IMR-90 (cell line): ENCODE results near the gene NDUFS5. TPM values are rescaled to one million over a fixed set of nuclear protein-coding genes. Genes with fewer than 3 reads are reported as not detected.

Experiments
- ATAC-seq: fragments of 200-7000 bp; cut with Tn5 transposase; 2 replicates; pipeline ENCODE4 v1.9.1; 2020; ENCODE audit warnings: low read depth, mild to moderate bottlenecking, moderate library complexity
- BruUV-seq: library from RNA; stranded (reverse); fragments of 400-500 nt; replicated peaks from 2 replicates; lab custom pipeline; 2021; lab: Mats Ljungman, UMichigan
- CTCF ChIA-PET: fragments of 300-600 bp; formaldehyde crosslinking; extraction: SDS; loops from one replicate; lab custom pipeline; 2021; ENCODE audit warnings: antibody characterized with exemption; lab: Yijun Ruan, JAX
- POLR2A ChIA-PET: fragments of 300-600 bp; sonication (Branson Sonifier 250); formaldehyde crosslinking; loops from one replicate; lab custom pipeline; 2022; ENCODE audit warnings: antibody characterized with exemption; ENCODE audit not compliant: unreplicated experiment; lab: Charles Lee
- DNase-seq: peaks from one replicate; pipeline ENCODE4 v3.0.0; 2013
- H2AFZ ChIP-seq: replicated peaks from 2 replicates; pipeline ENCODE3; 2013; ENCODE audit warnings: low read length, mild to moderate bottlenecking; ENCODE audit not compliant: poor library complexity
- H2AK5ac ChIP-seq: 2 replicates; pipeline ENCODE4 v1.6.1; 2013; ENCODE audit warnings: low read depth, low read length, inconsistent platforms
- H2AK9ac ChIP-seq: replicated peaks from 2 replicates; pipeline ENCODE3; 2013; ENCODE audit warnings: mild to moderate bottlenecking, low read depth, low read length, moderate library complexity; ENCODE audit not compliant: poor library complexity
- H2BK120ac ChIP-seq: 2 replicates; pipeline ENCODE4 v1.6.1; 2013; ENCODE audit warnings: low read depth, low read length, inconsistent platforms
- H2BK15ac ChIP-seq: 3 replicates; pipeline ENCODE4 v1.6.1; 2013; ENCODE audit warnings: low read depth, low read length, inconsistent platforms
- H2BK20ac ChIP-seq: 2 replicates; pipeline ENCODE4 v1.6.1; 2013; ENCODE audit warnings: low read depth, mild to moderate bottlenecking, inconsistent platforms, low read length, moderate library complexity
- H2BK5ac ChIP-seq: 2 replicates; pipeline ENCODE4 v1.6.1; 2013; ENCODE audit warnings: mild to moderate bottlenecking, low read depth, low read length, inconsistent platforms; ENCODE audit not compliant: poor library complexity, severe bottlenecking
- H3K14ac ChIP-seq: replicated peaks from 2 replicates; pipeline ENCODE4 v1.6.1; 2013; ENCODE audit warnings: low read depth, low read length, inconsistent platforms
- H3K18ac ChIP-seq: 2 replicates; pipeline ENCODE4 v1.6.1; 2013; ENCODE audit warnings: low read depth, low read length, control low read depth
- H3K23ac ChIP-seq: 2 replicates; pipeline ENCODE4 v1.6.1; 2013; ENCODE audit warnings: low read depth, low read length, inconsistent platforms
- H3K27ac ChIP-seq: 2 replicates; pipeline ENCODE4 v1.5.1; 2013; ENCODE audit warnings: mild to moderate bottlenecking, control low read depth, low read length; ENCODE audit not compliant: insufficient read depth
- H3K27me3 ChIP-seq: 2 replicates; pipeline ENCODE4 v1.6.1; 2013; ENCODE audit warnings: low read length; ENCODE audit not compliant: control insufficient read depth, insufficient read depth
- H3K36me3 ChIP-seq: 2 replicates; pipeline ENCODE4 v1.6.1; 2013; ENCODE audit warnings: low read length, mixed read lengths; ENCODE audit not compliant: control insufficient read depth, insufficient read depth
- H3K4ac ChIP-seq: 2 replicates; pipeline ENCODE4 v1.6.1; 2013; ENCODE audit warnings: low read depth, low read length, inconsistent platforms
- H3K4me1 ChIP-seq: 2 replicates; pipeline ENCODE4 v1.6.1; 2013; ENCODE audit warnings: low read length, mixed read lengths; ENCODE audit not compliant: control insufficient read depth, insufficient read depth
- H3K4me2 ChIP-seq: 2 replicates; pipeline ENCODE4 v1.6.1; 2013; ENCODE audit warnings: low read depth, mild to moderate bottlenecking, control low read depth, low read length, moderate library complexity
- H3K4me3 ChIP-seq: 2 replicates; pipeline ENCODE4 v1.5.1; 2013; ENCODE audit warnings: low read depth, mild to moderate bottlenecking, control low read depth, low read length, moderate library complexity; ENCODE audit not compliant: insufficient read depth
- H3K56ac ChIP-seq: 2 replicates; pipeline ENCODE4 v1.6.1; 2013; ENCODE audit warnings: low read length, inconsistent platforms; ENCODE audit not compliant: insufficient read depth; ENCODE audit errors: extremely low read depth
- H3K79me1 ChIP-seq, 2 experiments: 2 replicates each; pipeline ENCODE4 v1.6.1; 2013; ENCODE audit warnings: low read length in 2 of 2, inconsistent platforms in 1 of 2, low read depth in 1 of 2
- H3K9ac ChIP-seq: 2 replicates; pipeline ENCODE4 v1.6.1; 2013; ENCODE audit warnings: low read depth, low read length, control low read depth
- H3K9me1 ChIP-seq: 2 replicates; pipeline ENCODE4 v1.6.1; 2013; ENCODE audit warnings: low read length, inconsistent platforms; ENCODE audit not compliant: insufficient read depth
- H3K9me3 ChIP-seq: 2 replicates; pipeline ENCODE4 v1.6.1; 2013; ENCODE audit warnings: low read length; ENCODE audit not compliant: control insufficient read depth, insufficient read depth
- H4K20me1 ChIP-seq: 2 replicates; pipeline ENCODE4 v1.6.1; 2013; ENCODE audit warnings: low read length, inconsistent platforms; ENCODE audit not compliant: insufficient read depth
- H4K5ac ChIP-seq: 2 replicates; pipeline ENCODE4 v1.6.1; 2013; ENCODE audit warnings: mild to moderate bottlenecking, low read depth, low read length, control low read depth
- H4K8ac ChIP-seq, 2 experiments: 2 replicates each; pipeline ENCODE4 v1.6.1; 2013; ENCODE audit warnings: low read depth in 2 of 2, low read length in 2 of 2, control low read depth in 1 of 2, inconsistent platforms in 1 of 2
- H4K91ac ChIP-seq: 2 replicates; pipeline ENCODE4 v1.6.1; 2013; ENCODE audit warnings: low read depth, low read length, inconsistent platforms; ENCODE audit not compliant: insufficient read depth
- BHLHE40 ChIP-seq: fragments of 150-350 bp; IDR thresholded peaks from 2 replicates; pipeline ENCODE4 v1.6.1; 2016; ENCODE audit warnings: mild to moderate bottlenecking, low read depth, low read length
- CEBPB ChIP-seq: IDR thresholded peaks from 2 replicates; pipeline ENCODE4 v1.6.1; 2012; ENCODE audit warnings: low read depth, low read length, improper control_type of control experiment
- CHD1 ChIP-seq: IDR thresholded peaks from 2 replicates; pipeline ENCODE4 v1.6.1; 2012; ENCODE audit warnings: low read depth, low read length, improper control_type of control experiment
- CTCF ChIP-seq: conservative IDR thresholded peaks from 2 replicates; pipeline ENCODE4 v1.5.1; 2012; ENCODE audit warnings: mild to moderate bottlenecking, low read depth, low read length, improper control_type of control experiment
- ELK1 ChIP-seq: fragments of 150-350 bp; IDR thresholded peaks from 2 replicates; pipeline ENCODE4 v1.6.1; 2016; ENCODE audit warnings: low read depth, mild to moderate bottlenecking, low read length, moderate library complexity, borderline replicate concordance
- FOS ChIP-seq: fragments of 150-350 bp; IDR thresholded peaks from 2 replicates; pipeline ENCODE4 v1.6.1; 2016; ENCODE audit warnings: low read depth, low read length
- MAFK ChIP-seq: IDR thresholded peaks from 2 replicates; pipeline ENCODE4 v1.6.1; 2012; ENCODE audit warnings: low read depth, low read length, improper control_type of control experiment
- MAZ ChIP-seq: IDR thresholded peaks from 2 replicates; pipeline ENCODE4 v1.6.1; 2012; ENCODE audit warnings: low read depth, mild to moderate bottlenecking, low read length, improper control_type of control experiment, moderate library complexity, borderline replicate concordance
- MXI1 ChIP-seq: IDR thresholded peaks from 2 replicates; pipeline ENCODE4 v1.6.1; 2012; ENCODE audit warnings: low read depth, mild to moderate bottlenecking, low read length, moderate library complexity, borderline replicate concordance
- NFE2L2 ChIP-seq: fragments of 150-350 bp; IDR thresholded peaks from 2 replicates; pipeline ENCODE4 v1.6.1; 2016; ENCODE audit warnings: low read depth, mild to moderate bottlenecking, low read length
- POLR2A ChIP-seq: IDR thresholded peaks from 2 replicates; pipeline ENCODE4 v1.6.1; 2012; ENCODE audit warnings: mild to moderate bottlenecking, low read depth, low read length
- RCOR1 ChIP-seq: IDR thresholded peaks from 2 replicates; pipeline ENCODE4 v1.6.1; 2012; ENCODE audit warnings: mild to moderate bottlenecking, low read length, improper control_type of control experiment; ENCODE audit not compliant: insufficient replicate concordance
- SMC3 ChIP-seq: fragments of 150-350 bp; IDR thresholded peaks from 2 replicates; pipeline ENCODE4 v1.6.1; 2016; ENCODE audit warnings: low read depth, mild to moderate bottlenecking, antibody characterized with exemption, low read length, moderate library complexity
- USF2 ChIP-seq: fragments of 150-350 bp; IDR thresholded peaks from 2 replicates; pipeline ENCODE4 v1.6.1; 2017; ENCODE audit warnings: mild to moderate bottlenecking, antibody characterized with exemption, low read length, low read depth
- WGBS, 2 experiments: methylation state at CpG; one replicate each; pipeline versions ENCODE4 v1.1.5 to v1.1.7; 2013; ENCODE audit warnings: missing lambda C conversion rate in 2 of 2; ENCODE audit not compliant: insufficient read length in 1 of 2; ENCODE audit errors: extremely low coverage in 2 of 2; 5-methylcytosine and 5-hydroxymethylcytosine counted together
- dilution Hi-C: fragments of 300-500 bp; cut with HindIII; formaldehyde crosslinking; loops from one replicate; pipeline ENCODE4 v1.14.3; 2018; ENCODE audit warnings: low sequenced_read_pairs; ENCODE audit not compliant: unreplicated experiment
- in situ Hi-C: fragments of 300-500 bp; cut with MboI; formaldehyde crosslinking; loops from 3 replicates; pipeline ENCODE4 v1.14.3; 2019; ENCODE audit warnings: low sequenced_read_pairs, inconsistent platforms, mixed read lengths
- intact Hi-C: fragments of 100-400 bp; cut with micrococcal nuclease; formaldehyde crosslinking; loops from 2 replicates; pipeline ENCODE4 v1.10.0; 2022
- polyA plus RNA-seq, 3 experiments: library from polyadenylated mRNA; depleted of rRNA; stranded (reverse); fragments of >200 nt; gene quantifications; 2 replicates each; pipeline ENCODE4 v1.2.3, GENCODE V29; 2012; ENCODE audit warnings: low replicate concordance in 1 of 3
- total RNA-seq: library from RNA; depleted of rRNA; stranded (reverse); fragments of >200 nt; gene quantifications from 2 replicates; pipeline ENCODE4 v1.2.3, GENCODE V29; 2012

The NDUFS5 gene
- total and polyA plus RNA-seq, 2 of the 4 experiments (the other 2 are of a cell fraction), result 645 to 1,092 TPM

- Histone ChIP-seq H2AK9ac (no peak overlapping the region), H3K9me3 (no peaks in the 10 kb centered on the region), H3K14ac (0 out of 2 replicates have a peak overlapping the region, but pooled peaks have one; percentile 28), H3K79me1 (no peaks in the 10 kb centered on the region), H3K18ac (no peak overlapping the region), H3K4me3 (no peak overlapping the region), H3K56ac (no peak overlapping the region), H2BK5ac (no peak overlapping the region), H3K27me3 (no peaks in the 10 kb centered on the region), H4K8ac (no peak overlapping the region), H4K5ac (no peak overlapping the region), H2AK5ac (no peak overlapping the region), H3K27ac (peak overlapping the region; percentile 29; the same call in 1 of the 2 replicates), H2BK120ac (no peak overlapping the region), H3K4me2 (peak overlapping the region; percentile 41; the same call in 1 of the 2 replicates), H2AFZ (peak overlapping the region; percentile 35), H4K91ac (no peak overlapping the region), H3K4me1 (no peaks in the 10 kb centered on the region; the same call in 1 of the 2 replicates), H3K36me3 (peaks cover 14% of the 10 kb centered on the region), H3K23ac (no peak overlapping the region), H4K20me1 (no peaks in the 10 kb centered on the region), H3K9ac (no peak overlapping the region), H3K4ac (no peak overlapping the region), H2BK20ac (no peak overlapping the region), H3K9me1 (peaks cover 12% of the 10 kb centered on the region), H2BK15ac (no peak overlapping the region)
- BruUV-seq, result no TSS peak
- 40% methylated on average over 2 of the region's 12 CpGs; no CpG with 5 or more reads in 1 of the 2 experiments for WGBS, 2 experiments
- dilution Hi-C loops (no loop called here), intact Hi-C loops (no loop called here), in situ Hi-C loops (no loop called here)
- peak; percentile 85 for ATAC-seq
- POLR2A ChIA-PET, result no interaction called here
- peak; percentile 87 for DNase-seq
- CTCF ChIA-PET, result no interaction called here
- no peak for TF ChIP-seq CTCF
- TF ChIP-seq CEBPB, result peak; percentile 66
- no peak for TF ChIP-seq RCOR1
- no peak for TF ChIP-seq MXI1
- no peak for TF ChIP-seq SMC3
- peak; percentile 19; the same call in 1 of the 2 replicates for TF ChIP-seq NFE2L2
- peak; percentile 19; the same call in 1 of the 2 replicates for TF ChIP-seq BHLHE40
- peak; percentile 88 for TF ChIP-seq FOS
- TF ChIP-seq MAZ, result no peak
- no peak for TF ChIP-seq POLR2A
- no peak for TF ChIP-seq MAFK
- TF ChIP-seq CHD1, result no peak
- no peak for TF ChIP-seq USF2
- TF ChIP-seq ELK1, result no peak
Measured at GRCh38 chr1:39047374-39048229, 21.5 kb downstream of the NDUFS5 start.
